Measurements from ENCODE around the gene NIP7.

NIP7 gene

DNA sequence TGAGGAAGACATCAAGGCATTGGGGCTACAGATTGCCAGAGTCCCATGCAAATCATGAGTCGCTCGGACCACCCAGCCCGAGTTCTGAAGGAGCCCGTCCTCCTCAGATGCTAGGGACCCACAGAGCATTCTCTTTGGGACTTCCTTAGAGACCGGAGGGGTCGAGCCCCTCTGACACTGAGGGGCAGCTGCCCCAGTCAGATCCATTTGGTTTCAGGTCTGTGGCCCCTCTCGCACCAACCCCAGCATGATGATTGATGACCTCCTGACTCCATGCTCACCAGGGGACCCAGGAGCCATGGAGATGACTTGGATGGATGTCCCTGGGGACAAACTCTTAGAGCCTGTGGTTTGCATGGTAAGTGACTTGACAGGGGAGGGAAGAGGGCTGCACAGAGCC, 17.2 kb upstream of the NIP7 start:
- Histone ChIP-seq H3K27me3 (ENCODE audit: insufficient read depth, low read depth) (no peaks in the 10 kb centered on the region), H3K79me2 (ENCODE audit: insufficient read depth, low read depth) (peaks cover 24% of the 10 kb centered on the region; the same call in 1 of the 2 replicates), H3K4me1 (ENCODE audit: low read depth, poor library complexity, severe bottlenecking) (peaks cover 12% of the 10 kb centered on the region), H3K4me2 (no peak overlapping the region), H3K27ac (no peak overlapping the region), H4K20me1 (ENCODE audit: insufficient read depth) (no peaks in the 10 kb centered on the region), H3K4me3 (IDR thresholded peaks at IDR 0.05; ENCODE audit: insufficient read depth, low read depth, low read length) (no peak overlapping the region), H3K9ac (no peak overlapping the region), H2AFZ (ENCODE audit: low read depth) (no peak overlapping the region), H3K36me3 (ENCODE audit: insufficient read depth) (no peaks in the 10 kb centered on the region; the same call in 1 of the 2 replicates)
- TF ChIP-seq, protein P1, sequence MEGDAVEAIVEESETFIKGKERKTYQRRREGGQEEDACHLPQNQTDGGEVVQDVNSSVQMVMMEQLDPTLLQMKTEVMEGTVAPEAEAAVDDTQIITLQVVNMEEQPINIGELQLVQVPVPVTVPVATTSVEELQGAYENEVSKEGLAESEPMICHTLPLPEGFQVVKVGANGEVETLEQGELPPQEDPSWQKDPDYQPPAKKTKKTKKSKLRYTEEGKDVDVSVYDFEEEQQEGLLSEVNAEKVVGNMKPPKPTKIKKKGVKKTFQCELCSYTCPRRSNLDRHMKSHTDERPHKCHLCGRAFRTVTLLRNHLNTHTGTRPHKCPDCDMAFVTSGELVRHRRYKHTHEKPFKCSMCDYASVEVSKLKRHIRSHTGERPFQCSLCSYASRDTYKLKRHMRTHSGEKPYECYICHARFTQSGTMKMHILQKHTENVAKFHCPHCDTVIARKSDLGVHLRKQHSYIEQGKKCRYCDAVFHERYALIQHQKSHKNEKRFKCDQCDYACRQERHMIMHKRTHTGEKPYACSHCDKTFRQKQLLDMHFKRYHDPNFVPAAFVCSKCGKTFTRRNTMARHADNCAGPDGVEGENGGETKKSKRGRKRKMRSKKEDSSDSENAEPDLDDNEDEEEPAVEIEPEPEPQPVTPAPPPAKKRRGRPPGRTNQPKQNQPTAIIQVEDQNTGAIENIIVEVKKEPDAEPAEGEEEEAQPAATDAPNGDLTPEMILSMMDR (conservative IDR thresholded peaks at IDR 0.05; ENCODE audit: low read depth, low read length): no peak

DNA sequence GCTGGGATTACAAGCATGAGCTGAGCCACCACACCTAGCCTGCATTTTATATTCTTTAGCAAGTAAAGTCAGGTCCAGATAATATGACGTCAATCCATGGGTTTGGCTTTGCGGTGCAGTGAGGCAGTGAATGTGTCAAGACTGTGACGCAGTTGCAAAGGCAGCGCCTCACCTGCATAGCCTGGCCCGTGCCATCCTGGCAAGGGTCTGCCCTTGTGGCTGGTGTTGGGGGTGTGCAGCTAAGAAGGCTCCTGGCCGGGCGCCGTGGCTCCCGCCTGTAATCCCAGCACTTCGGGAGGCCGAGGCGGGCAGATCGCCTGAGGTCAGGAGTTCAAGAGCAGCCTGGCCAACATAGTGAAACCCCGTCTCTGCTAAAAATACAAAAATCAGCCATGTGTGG, 16.2 kb upstream of the NIP7 start:
- Histone ChIP-seq H3K9ac (no peak overlapping the region), H3K79me2 (ENCODE audit: insufficient read depth, low read depth) (peaks cover 35% of the 10 kb centered on the region)
- TF ChIP-seq, protein P1 (conservative IDR thresholded peaks at IDR 0.05; ENCODE audit: low read depth, low read length): no peak

DNA sequence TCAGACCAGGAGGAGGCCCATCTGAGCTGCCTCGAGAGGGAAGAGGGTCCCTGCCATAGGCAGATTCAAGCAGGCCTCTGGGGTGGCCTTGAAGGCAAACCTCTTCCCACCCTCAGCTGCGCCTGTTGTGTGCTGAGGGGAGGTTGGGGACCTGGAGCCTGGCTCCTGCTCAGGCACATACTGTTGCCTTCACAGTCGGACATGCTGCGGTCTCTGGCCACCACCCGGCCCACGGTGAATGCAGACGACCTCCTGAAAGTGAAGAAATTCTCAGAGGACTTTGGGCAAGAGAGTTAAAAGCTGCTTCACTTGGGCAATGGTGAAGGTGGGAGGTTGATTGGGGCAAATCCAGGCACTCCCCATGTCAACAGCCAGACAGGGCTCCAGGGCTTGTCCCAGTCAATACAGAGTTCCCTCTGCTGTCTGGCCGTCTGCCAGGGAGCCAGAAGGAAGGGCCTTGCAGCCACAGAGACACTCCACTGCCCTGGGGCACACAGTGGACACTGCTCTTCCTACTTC, 15.5 kb upstream of the NIP7 start:
- Histone ChIP-seq H3K27ac (no peak overlapping the region), H3K27me3 (ENCODE audit: insufficient read depth, low read depth) (no peaks in the 10 kb centered on the region), H3K4me2 (no peak overlapping the region)

More for the DNA sequence above, 16.2 kb upstream of the NIP7 start:
- Histone ChIP-seq H3K27me3 (ENCODE audit: insufficient read depth, low read depth) (no peaks in the 10 kb centered on the region), H4K20me1 (ENCODE audit: insufficient read depth) (no peaks in the 10 kb centered on the region), H3K4me3 (IDR thresholded peaks at IDR 0.05; ENCODE audit: insufficient read depth, low read depth, low read length) (no peak overlapping the region), H3K4me2 (no peak overlapping the region), H2AFZ (ENCODE audit: low read depth) (no peak overlapping the region), H3K4me1 (ENCODE audit: low read depth, poor library complexity, severe bottlenecking) (peaks cover 23% of the 10 kb centered on the region), H3K27ac (no peak overlapping the region), H3K36me3 (ENCODE audit: insufficient read depth) (no peaks in the 10 kb centered on the region; the same call in none of the 2 replicates)

DNA sequence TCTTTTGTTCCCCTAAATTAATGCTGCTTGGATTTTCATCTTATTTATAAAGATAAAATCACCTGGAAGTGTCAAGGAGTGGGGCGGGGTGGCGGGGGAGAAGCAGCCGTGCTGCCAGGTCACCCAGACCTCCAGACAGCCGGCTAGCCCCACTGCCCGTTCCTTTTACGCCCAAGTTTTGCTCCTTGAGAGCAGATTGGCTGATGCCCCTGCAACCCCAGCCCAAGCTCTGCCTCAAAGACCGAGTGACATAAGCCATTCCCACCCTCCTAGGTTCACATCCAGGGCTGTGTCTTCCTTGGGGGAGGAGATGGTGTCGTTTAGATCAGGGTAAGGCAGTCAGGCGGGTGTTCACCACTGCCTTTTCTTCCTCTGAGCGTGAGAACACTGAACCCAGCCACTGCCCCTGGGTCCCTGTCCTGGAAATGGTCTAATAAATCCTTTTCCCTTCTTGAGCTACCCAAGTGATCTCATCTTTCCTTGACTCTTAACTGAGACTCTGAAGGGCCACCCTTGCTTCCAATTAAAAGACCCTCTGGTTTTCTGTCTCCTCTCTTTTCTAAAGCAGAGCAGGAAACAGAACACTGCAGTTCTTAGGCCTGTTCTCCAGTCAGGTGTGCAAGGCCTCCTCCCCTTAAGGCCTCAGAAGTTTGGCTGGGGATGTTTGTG, 14.9 kb upstream of the NIP7 start:
- no peak overlapping the region for H2AFZ ChIP-seq (ENCODE audit: low read depth)
- H3K9ac ChIP-seq: no peak overlapping the region
- peaks cover 48% of the 10 kb centered on the region for H3K79me2 ChIP-seq (ENCODE audit: insufficient read depth, low read depth)
- H4K20me1 ChIP-seq (ENCODE audit: insufficient read depth): no peaks in the 10 kb centered on the region
- no peaks in the 10 kb centered on the region; the same call in 1 of the 2 replicates for H3K36me3 ChIP-seq (ENCODE audit: insufficient read depth)
- H3K4me2 ChIP-seq: no peak overlapping the region
- no peaks in the 10 kb centered on the region for H3K27me3 ChIP-seq (ENCODE audit: insufficient read depth, low read depth)
- H3K27ac ChIP-seq: no peak overlapping the region
- no peak overlapping the region for H3K4me3 ChIP-seq (IDR thresholded peaks at IDR 0.05; ENCODE audit: insufficient read depth, low read depth, low read length)
- peaks cover 34% of the 10 kb centered on the region for H3K4me1 ChIP-seq (ENCODE audit: low read depth, poor library complexity, severe bottlenecking)
- TF ChIP-seq, protein P1 (conservative IDR thresholded peaks at IDR 0.05; ENCODE audit: low read depth, low read length): no peak

More for the DNA sequence above, 15.5 kb upstream of the NIP7 start:
- TF ChIP-seq, protein P1 (conservative IDR thresholded peaks at IDR 0.05; ENCODE audit: low read depth, low read length): no peak
- H3K4me3 ChIP-seq (IDR thresholded peaks at IDR 0.05; ENCODE audit: insufficient read depth, low read depth, low read length): no peak overlapping the region
- H2AFZ ChIP-seq (ENCODE audit: low read depth): no peak overlapping the region
- no peak overlapping the region for H3K9ac ChIP-seq
- peaks cover 41% of the 10 kb centered on the region for H3K79me2 ChIP-seq (ENCODE audit: insufficient read depth, low read depth)
- peaks cover 30% of the 10 kb centered on the region for H3K4me1 ChIP-seq (ENCODE audit: low read depth, poor library complexity, severe bottlenecking)
- H4K20me1 ChIP-seq (ENCODE audit: insufficient read depth): no peaks in the 10 kb centered on the region
- no peaks in the 10 kb centered on the region; the same call in none of the 2 replicates for H3K36me3 ChIP-seq (ENCODE audit: insufficient read depth)

All from KMS-11 (cell line).